GM19238 (cell line): ENCODE measurements around the gene MAEA.
"Not testable (repeated sequence)": the region's sequence is repeated elsewhere in the genome, so short reads cannot be mapped to it uniquely, and the experiment has no call there.

ENCODE experiments used
- DNase-seq: peaks from one replicate; pipeline ENCODE4 v3.0.0; 2011; ENCODE audit warnings: low spot score; ENCODE audit not compliant: insufficient read length

MAEA gene

GRCh38 chr4:1321486-1321885, 31.8 kb downstream of the MAEA start:
- no peak for DNase-seq

GRCh38 chr4:1321946-1322650, 32.4 kb downstream of the MAEA start:
- DNase-seq = no peak

- DNase-seq = no peak
Observed at GRCh38 chr4:1323280-1323634, 33.6 kb downstream of the MAEA start.

- DNase-seq = no peak
Observed at GRCh38 chr4:1323635-1324442, 34.1 kb downstream of the MAEA start.

GRCh38 chr4:1324443-1325175, 34.9 kb downstream of the MAEA start:
- DNase-seq = not testable (repeated sequence)

- no peak for DNase-seq
Observed at GRCh38 chr4:1325176-1325480, 35.4 kb downstream of the MAEA start.

GRCh38 chr4:1325681-1326635, 36.3 kb downstream of the MAEA start:
- no peak for DNase-seq

- DNase-seq = no peak
Observed at GRCh38 chr4:1326751-1327525, 37.2 kb downstream of the MAEA start.

GRCh38 chr4:1327526-1328266, 38.0 kb downstream of the MAEA start:
- no peak for DNase-seq

GRCh38 chr4:1328267-1329155, 38.8 kb downstream of the MAEA start:
- no peak for DNase-seq

GRCh38 chr4:1329408-1330371, 40.0 kb downstream of the MAEA start:
- DNase-seq = no peak

- no peak for DNase-seq
Observed at GRCh38 chr4:1330761-1331590, 41.3 kb downstream of the MAEA start.

- no peak for DNase-seq
Observed at GRCh38 chr4:1331591-1332353, 42.1 kb downstream of the MAEA start.

GRCh38 chr4:1332686-1333085, 43.0 kb downstream of the MAEA start:
- DNase-seq = no peak

GRCh38 chr4:1333256-1333655, 43.6 kb downstream of the MAEA start:
- no peak for DNase-seq
